Heart left ventricle (tissue), 13 donors: Measurements from ENCODE around the gene TBC1D1.

ENCODE experiments used
- CTCF ChIP-seq, 12 donors: fragments of 200-600 bp; sonication (generic) in 4 of 12; IDR thresholded peaks; one replicate each; pipeline versions ENCODE4 v1.5.0 to v1.8.0; 2018 to 2022; ENCODE audit warnings: antibody characterized with exemption in 12 of 12, mild to moderate bottlenecking in 5 of 12
- POLR2A ChIP-seq, 2 donors: fragments of 450-650 bp; IDR thresholded peaks; one replicate each; pipeline ENCODE4 v1.6.1; 2017; ENCODE audit warnings: antibody characterized with exemption in 2 of 2, mild to moderate bottlenecking in 2 of 2, moderate library complexity in 2 of 2
- donor health status: ischemic (EF 13 %, LVEDD 7.1; RV severe dilation, severe dysfunction).
- donor health status: DM: no; HTN: yes; CAD: no.
- donor health status: DM: no; HTN: no; CAD: no.
- donor health status: ischemic (EF 25% LVEDD 6.9; RV normal size, moderate dysfunction).
- donor health status: ischemic (EF 25% LVEDD 5.7; RV mildly dilated, moderate dysfunction).
- donor health status: ischemic (EF 35%, LVEDD 5.7; RV mildly dilated, moderate dysfunction).
- donor health status: nonischemic (EF 11% LVEDD 7.7; RV severe dilation, severe dysfunction).
- donor health status: DM: yes; HTN: yes; CAD: no.
- donor health status: PGD.
- donor health status: ischemic (EF 29% LVEDD 5.4; RV normal size, mild dysfunction).
- donor health status: nonischemic (EF 23%, LVEDD 6.1; RV moderate dilation, normal function).

DNA sequence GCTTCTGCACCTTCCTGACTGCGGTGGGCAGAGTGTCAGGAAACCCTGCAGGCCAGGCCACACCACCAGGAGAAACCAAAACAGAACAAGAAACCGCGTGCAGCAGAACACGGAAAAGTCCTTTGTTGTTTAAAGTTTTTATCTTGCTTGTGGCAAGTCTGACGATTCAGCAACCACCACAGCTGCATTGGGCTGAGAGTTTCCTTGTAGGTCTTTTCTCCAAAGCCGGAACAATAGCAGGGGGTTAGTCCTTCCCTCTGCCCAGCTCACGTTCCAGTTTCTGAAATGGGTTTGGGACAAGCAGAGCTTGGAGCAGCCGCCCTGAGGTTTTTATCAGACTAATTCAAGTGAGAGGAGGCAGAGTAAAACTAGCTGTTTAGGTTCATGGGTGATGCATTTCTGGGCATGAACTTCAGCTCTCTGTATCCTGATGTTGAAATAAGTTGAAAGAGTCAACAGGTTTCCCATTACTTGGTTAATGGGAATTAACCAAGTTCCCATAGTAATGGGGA lies 286.2 kb downstream of the TBC1D1 start:
- TF ChIP-seq POLR2A (IDR thresholded peaks at IDR 0.05), result no peak
- TF ChIP-seq CTCF (IDR thresholded peaks at IDR 0.05), result no peak
